Neuronal stem cell (in vitro differentiated cells): ENCODE data around the gene CAB39.

Experiments
- DNase-seq: peaks from one replicate; pipeline ENCODE4 v3.0.0-alpha.2; 2013; ENCODE audit warnings: low spot score
- H2AFZ ChIP-seq: one replicate; pipeline ENCODE4 v1.6.1; 2013; ENCODE audit warnings: mild to moderate bottlenecking, low read length, inconsistent platforms
- H2AK5ac ChIP-seq: 2 replicates; pipeline ENCODE4 v1.6.1; 2013; ENCODE audit warnings: low read depth, mild to moderate bottlenecking, inconsistent platforms, low read length, moderate library complexity, mixed read lengths
- H2BK120ac ChIP-seq: 2 replicates; pipeline ENCODE4 v1.6.1; 2013; ENCODE audit warnings: low read depth, mild to moderate bottlenecking, inconsistent platforms, low read length, moderate library complexity, mixed read lengths
- H2BK12ac ChIP-seq: one replicate; pipeline ENCODE4 v1.6.1; 2013; ENCODE audit warnings: low read length, inconsistent platforms
- H2BK15ac ChIP-seq: 2 replicates; pipeline ENCODE4 v1.6.1; 2013; ENCODE audit warnings: mild to moderate bottlenecking, low read length, inconsistent platforms, mixed read lengths
- H2BK5ac ChIP-seq: one replicate; pipeline ENCODE4 v1.6.1; 2013; ENCODE audit warnings: inconsistent platforms, mild to moderate bottlenecking, low read length, moderate library complexity
- H3K14ac ChIP-seq: one replicate; pipeline ENCODE4 v1.6.1; 2013; ENCODE audit warnings: low read length, inconsistent platforms
- H3K18ac ChIP-seq: 2 replicates; pipeline ENCODE4 v1.6.1; 2013; ENCODE audit warnings: low read length, inconsistent platforms
- H3K23ac ChIP-seq: 2 replicates; pipeline ENCODE4 v1.6.1; 2013; ENCODE audit warnings: low read depth, mild to moderate bottlenecking, mixed read lengths, low read length, inconsistent platforms; ENCODE audit not compliant: poor library complexity
- H3K27ac ChIP-seq: replicated peaks from 3 replicates; pipeline ENCODE4 v1.5.1; 2013; ENCODE audit warnings: low read length, inconsistent platforms
- H3K27me3 ChIP-seq, 3 experiments: 2 replicates each; pipeline ENCODE4 v1.6.1; 2013; ENCODE audit warnings: low read length in 3 of 3, mild to moderate bottlenecking in 2 of 3, inconsistent platforms in 1 of 3, low read depth in 1 of 3, mixed read lengths in 1 of 3, moderate library complexity in 1 of 3; ENCODE audit not compliant: control insufficient read depth in 3 of 3, insufficient read depth in 3 of 3
- H3K36me3 ChIP-seq, 2 donors: replicated peaks in 1 of 2; 2 replicates each; pipeline ENCODE4 v1.6.1; 2013; ENCODE audit warnings: low read length in 2 of 2; ENCODE audit not compliant: control insufficient read depth in 2 of 2, insufficient read depth in 2 of 2
- H3K4ac ChIP-seq: 2 replicates; pipeline ENCODE4 v1.6.1; 2013; ENCODE audit warnings: inconsistent platforms, mild to moderate bottlenecking, low read length, moderate library complexity
- H3K4me1 ChIP-seq, 2 donors: 1 replicate in 1 of 2; 2 replicates in 1 of 2; pipeline ENCODE4 v1.6.1; 2013; ENCODE audit warnings: low read length in 2 of 2, low read depth in 1 of 2; ENCODE audit not compliant: control insufficient read depth in 2 of 2, insufficient read depth in 1 of 2
- H3K4me2 ChIP-seq: one replicate; pipeline ENCODE4 v1.6.1; 2013; ENCODE audit warnings: mild to moderate bottlenecking, low read length, inconsistent platforms; ENCODE audit not compliant: insufficient read depth, poor library complexity, severe bottlenecking
- H3K4me3 ChIP-seq, 2 donors: 2 replicates each; pipeline ENCODE4 v1.5.1; 2013; ENCODE audit warnings: low read length in 2 of 2, mild to moderate bottlenecking in 2 of 2, inconsistent platforms in 1 of 2, moderate library complexity in 1 of 2
- H3K79me1 ChIP-seq: one replicate; pipeline ENCODE4 v1.6.1; 2013; ENCODE audit warnings: low read depth, mild to moderate bottlenecking, inconsistent platforms, low read length, moderate library complexity
- H3K9ac ChIP-seq: one replicate; pipeline ENCODE4 v1.6.1; 2013; ENCODE audit warnings: mild to moderate bottlenecking, low read depth, low read length, inconsistent platforms; ENCODE audit not compliant: poor library complexity
- H3K9me3 ChIP-seq, 2 donors: replicated peaks in 1 of 2; 2 replicates each; pipeline versions ENCODE3 to v1.6.1; 2013; ENCODE audit warnings: low read length in 2 of 2, mild to moderate bottlenecking in 2 of 2, inconsistent platforms in 1 of 2, low read depth in 1 of 2, mixed read lengths in 1 of 2, moderate library complexity in 1 of 2; ENCODE audit not compliant: control insufficient read depth in 2 of 2, insufficient read depth in 1 of 2
- H4K8ac ChIP-seq: one replicate; pipeline ENCODE4 v1.6.1; 2013; ENCODE audit warnings: low read depth, mild to moderate bottlenecking, inconsistent platforms, low read length, moderate library complexity
- H4K91ac ChIP-seq: one replicate; pipeline ENCODE4 v1.6.1; 2013; ENCODE audit warnings: low read length, low read depth, mild to moderate bottlenecking, inconsistent platforms; ENCODE audit not compliant: poor library complexity
- WGBS, 2 donors: extraction: QIAGEN DNeasy Blood & Tissue Kit; methylation state at CpG; one replicate each; pipeline ENCODE4 v1.1.7; 2013; ENCODE audit warnings: missing lambda C conversion rate in 2 of 2, mixed read lengths in 1 of 2; ENCODE audit not compliant: insufficient read length in 2 of 2, insufficient replicate concordance in 1 of 2; ENCODE audit errors: extremely low coverage in 2 of 2; 5-methylcytosine and 5-hydroxymethylcytosine counted together

The CAB39 gene

GRCh38 chr2:230737791-230738226 lies 25.2 kb downstream of the CAB39 start:
- Histone ChIP-seq H3K9me3 (no peaks in the 10 kb centered on the region), H4K8ac (no peak overlapping the region), H2BK15ac (no peak overlapping the region), H3K14ac (no peak overlapping the region), H3K23ac (no peak overlapping the region), H3K9ac (no peak overlapping the region), H2AFZ (no peak overlapping the region), H3K4ac (no peak overlapping the region), H3K27me3 (no peaks in the 10 kb centered on the region), H4K91ac (no peak overlapping the region), H2AK5ac (no peak overlapping the region), H3K4me2 (no peak overlapping the region), H3K4me3 (no peak overlapping the region), H2BK12ac (no peak overlapping the region), H3K4me1 (peaks cover 0 to 1% of the 10 kb centered on the region in 2 donors), H3K79me1 (peaks cover 2% of the 10 kb centered on the region), H3K18ac (no peak overlapping the region), H3K27ac (no peak overlapping the region), H3K36me3 (peaks cover 3 to 21% of the 10 kb centered on the region in 2 donors), H2BK5ac (no peak overlapping the region), H2BK120ac (no peak overlapping the region)
- no CpG with 5 or more reads among the region's 6 CpGs for WGBS, 2 donors
- DNase-seq: no peak

GRCh38 chr2:230738391-230738811 lies 25.8 kb downstream of the CAB39 start:
- Histone ChIP-seq H4K91ac (no peak overlapping the region), H3K4me1 (peaks cover 0 to 1% of the 10 kb centered on the region in 2 donors), H4K8ac (no peak overlapping the region), H3K79me1 (peaks cover 2% of the 10 kb centered on the region), H3K23ac (no peak overlapping the region), H3K9me3 (no peaks in the 10 kb centered on the region), H2BK12ac (no peak overlapping the region), H2AFZ (no peak overlapping the region), H2BK5ac (no peak overlapping the region), H2BK15ac (no peak overlapping the region), H3K36me3 (peaks cover 3 to 21% of the 10 kb centered on the region in 2 donors), H3K4ac (no peak overlapping the region), H3K27me3 (no peaks in the 10 kb centered on the region), H3K4me3 (no peak overlapping the region), H2AK5ac (no peak overlapping the region), H3K4me2 (no peak overlapping the region), H3K9ac (no peak overlapping the region), H3K27ac (no peak overlapping the region), H3K18ac (no peak overlapping the region), H2BK120ac (no peak overlapping the region), H3K14ac (no peak overlapping the region)
- WGBS, 2 donors: no CpG with 5 or more reads among the region's 1 CpG
- DNase-seq: no peak

GRCh38 chr2:230738924-230739323 lies 26.3 kb downstream of the CAB39 start:
- WGBS, 2 donors: no CpG with 5 or more reads among the region's 2 CpGs
- Histone ChIP-seq H2AK5ac (no peak overlapping the region), H3K27me3 (no peaks in the 10 kb centered on the region), H2BK12ac (no peak overlapping the region), H3K4me2 (no peak overlapping the region), H3K36me3 (peaks cover 3 to 21% of the 10 kb centered on the region in 2 donors), H3K4me1 (peaks cover 0 to 1% of the 10 kb centered on the region in 2 donors), H2BK5ac (no peak overlapping the region), H3K9me3 (no peaks in the 10 kb centered on the region), H3K9ac (no peak overlapping the region), H4K91ac (no peak overlapping the region), H3K27ac (no peak overlapping the region), H3K4ac (no peak overlapping the region), H3K79me1 (peaks cover 2% of the 10 kb centered on the region), H3K14ac (no peak overlapping the region), H3K4me3 (no peak overlapping the region), H3K18ac (no peak overlapping the region), H2BK120ac (no peak overlapping the region), H2AFZ (no peak overlapping the region), H2BK15ac (no peak overlapping the region), H4K8ac (no peak overlapping the region), H3K23ac (no peak overlapping the region)
- DNase-seq: no peak

- H3K9me3 ChIP-seq: no peaks in the 10 kb centered on the region
- no peak overlapping the region for H3K23ac ChIP-seq
- H3K4me1 ChIP-seq: peaks cover 0 to 1% of the 10 kb centered on the region in 2 donors
- H4K91ac ChIP-seq: no peak overlapping the region
- DNase-seq: no peak
- no peak overlapping the region for H2AK5ac ChIP-seq
- no peak overlapping the region for H2BK12ac ChIP-seq
- H3K9ac ChIP-seq: no peak overlapping the region
- no peak overlapping the region for H3K14ac ChIP-seq
- H3K4me3 ChIP-seq: no peak overlapping the region
- H3K79me1 ChIP-seq: peaks cover 2% of the 10 kb centered on the region
- H2BK15ac ChIP-seq: no peak overlapping the region
- WGBS, 2 donors: no CpG with 5 or more reads among the region's 2 CpGs
- no peak overlapping the region for H3K4ac ChIP-seq
- no peak overlapping the region for H2BK5ac ChIP-seq
- no peaks in the 10 kb centered on the region for H3K27me3 ChIP-seq
- H3K18ac ChIP-seq: no peak overlapping the region
- no peak overlapping the region for H4K8ac ChIP-seq
- no peak overlapping the region for H3K27ac ChIP-seq
- H3K4me2 ChIP-seq: no peak overlapping the region
- H2AFZ ChIP-seq: no peak overlapping the region
- H2BK120ac ChIP-seq: no peak overlapping the region
- H3K36me3 ChIP-seq: peaks cover 3 to 21% of the 10 kb centered on the region in 2 donors
Measured at GRCh38 chr2:230739961-230740360, 27.3 kb downstream of the CAB39 start.
